Measurements from ENCODE around the gene P3H2.

DNA sequence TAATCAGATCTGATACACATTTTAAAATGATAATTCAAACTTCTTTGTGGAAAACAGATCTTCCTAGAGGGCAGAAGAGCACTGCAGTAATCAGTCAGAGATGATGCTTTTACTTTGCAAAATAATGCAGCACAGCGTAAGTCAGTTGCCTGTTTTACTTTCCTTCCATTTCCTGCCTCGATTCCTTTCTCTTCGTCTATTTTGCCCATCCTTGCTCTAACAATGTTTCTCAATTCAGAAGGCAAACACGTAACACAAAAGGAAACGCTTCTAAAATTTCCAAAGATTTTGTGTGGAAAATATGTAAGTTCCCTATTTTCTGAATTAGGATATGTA, 119.9 kb downstream of the P3H2 start:
- TF ChIP-seq CTCF (conservative IDR thresholded peaks at IDR 0.05; ENCODE audit: low read length) (no peak), EZH2phosphoT487 (IDR thresholded peaks at IDR 0.05; ENCODE audit: borderline replicate concordance) (no peak)
